Jurkat, Clone E6-1 (cell line): ENCODE results near the gene ACOX3.

Experiments
- DNase-seq: peaks from one replicate; pipeline ENCODE4 v3.0.0-alpha.2; 2011; ENCODE audit warnings: low read depth, low spot score
- H3K4me3 ChIP-seq: 2 replicates; pipeline ENCODE4 v1.5.1; 2011; ENCODE audit warnings: mild to moderate bottlenecking, low read length, control low read depth, moderate library complexity

ACOX3 gene

GRCh38 chr4:8380511-8381415, 59.8 kb downstream of the ACOX3 start:
- DNase-seq = no peak
- no peak overlapping the region for H3K4me3 ChIP-seq

DNA sequence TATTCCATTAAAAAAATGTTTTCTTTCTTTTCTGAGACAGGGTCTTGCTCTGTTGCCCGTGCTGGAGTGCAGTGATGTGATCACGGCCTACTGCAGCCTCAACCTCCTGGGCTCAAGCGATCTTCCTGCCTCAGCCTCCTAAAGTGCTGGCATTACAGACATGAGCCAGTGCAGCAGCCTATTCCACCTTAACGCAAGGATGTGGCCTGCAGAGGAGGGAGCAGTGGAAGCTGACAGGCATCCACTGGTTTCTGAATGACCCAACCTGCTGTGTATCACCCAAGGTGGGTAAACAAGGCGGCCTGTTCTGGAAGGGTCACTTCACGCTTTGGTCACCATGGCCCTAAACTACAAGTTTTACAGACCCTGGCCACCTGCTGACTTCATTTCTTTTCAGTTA, 60.8 kb downstream of the ACOX3 start:
- no peak for DNase-seq
- H3K4me3 ChIP-seq = no peak overlapping the region

DNA sequence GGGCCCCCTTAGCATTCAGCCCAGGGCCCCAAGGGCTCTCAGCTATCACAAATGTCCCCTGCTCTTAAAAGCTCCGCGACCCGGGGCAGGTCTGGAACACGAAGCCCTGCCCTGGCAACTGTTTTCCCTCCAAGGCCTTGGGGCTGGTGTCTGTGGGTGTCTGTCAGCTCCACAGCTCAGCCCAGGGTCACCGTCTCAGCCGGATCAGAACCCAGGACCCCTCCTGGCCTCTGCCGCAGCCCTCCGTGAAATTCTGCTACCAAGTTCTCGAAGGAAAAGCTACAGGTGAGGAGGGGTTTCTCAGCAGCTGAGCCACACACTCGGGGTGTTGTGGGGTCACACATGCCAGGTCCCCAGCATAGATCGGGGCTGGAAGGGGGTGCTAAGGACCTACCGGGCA, 61.2 kb downstream of the ACOX3 start:
- H3K4me3 ChIP-seq = no peak overlapping the region
- DNase-seq = no peak

GRCh38 chr4:8378776-8379175, 61.7 kb downstream of the ACOX3 start:
- no peak overlapping the region for H3K4me3 ChIP-seq
- DNase-seq = no peak

DNA sequence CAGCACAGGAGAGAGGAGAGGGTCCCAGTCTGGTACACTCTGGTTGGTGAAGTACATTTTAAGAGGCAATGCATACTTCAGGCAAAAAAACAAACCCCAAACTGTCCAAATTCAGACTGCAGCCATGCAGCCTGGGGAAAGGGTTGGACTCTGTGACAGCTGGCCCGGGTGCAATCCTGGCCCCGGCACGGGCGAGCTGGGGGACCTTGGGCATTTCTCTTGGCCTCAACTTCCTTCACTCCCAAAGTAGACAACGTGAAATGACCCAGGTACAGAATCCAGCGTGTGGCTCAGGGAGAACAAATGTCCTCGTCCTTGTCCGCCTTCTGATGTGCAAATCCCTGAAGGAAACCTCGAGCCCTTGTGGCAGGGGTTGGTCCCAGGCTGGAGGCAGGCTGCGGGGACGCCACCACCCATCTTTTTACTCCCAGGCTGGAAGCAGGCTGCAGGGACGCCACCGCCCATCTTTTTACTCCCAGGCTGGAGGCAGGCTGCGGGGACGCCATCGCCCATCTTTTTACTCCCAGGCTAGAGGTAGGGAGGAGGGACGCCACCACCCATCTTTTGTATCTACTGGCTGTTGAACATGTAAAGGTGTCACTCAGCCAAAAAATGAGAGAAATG, 62.3 kb downstream of the ACOX3 start:
- no peak overlapping the region for H3K4me3 ChIP-seq

GRCh38 chr4:8377103-8378075, 63.1 kb downstream of the ACOX3 start:
- no peak for DNase-seq

More for the DNA sequence above, 62.3 kb downstream of the ACOX3 start:
- DNase-seq = no peak

GRCh38 chr4:8376361-8377102, 64.0 kb downstream of the ACOX3 start:
- no peak overlapping the region for H3K4me3 ChIP-seq
- no peak for DNase-seq

More at GRCh38 chr4:8377103-8378075, 63.1 kb downstream of the ACOX3 start:
- H3K4me3 ChIP-seq = no peak overlapping the region

DNA sequence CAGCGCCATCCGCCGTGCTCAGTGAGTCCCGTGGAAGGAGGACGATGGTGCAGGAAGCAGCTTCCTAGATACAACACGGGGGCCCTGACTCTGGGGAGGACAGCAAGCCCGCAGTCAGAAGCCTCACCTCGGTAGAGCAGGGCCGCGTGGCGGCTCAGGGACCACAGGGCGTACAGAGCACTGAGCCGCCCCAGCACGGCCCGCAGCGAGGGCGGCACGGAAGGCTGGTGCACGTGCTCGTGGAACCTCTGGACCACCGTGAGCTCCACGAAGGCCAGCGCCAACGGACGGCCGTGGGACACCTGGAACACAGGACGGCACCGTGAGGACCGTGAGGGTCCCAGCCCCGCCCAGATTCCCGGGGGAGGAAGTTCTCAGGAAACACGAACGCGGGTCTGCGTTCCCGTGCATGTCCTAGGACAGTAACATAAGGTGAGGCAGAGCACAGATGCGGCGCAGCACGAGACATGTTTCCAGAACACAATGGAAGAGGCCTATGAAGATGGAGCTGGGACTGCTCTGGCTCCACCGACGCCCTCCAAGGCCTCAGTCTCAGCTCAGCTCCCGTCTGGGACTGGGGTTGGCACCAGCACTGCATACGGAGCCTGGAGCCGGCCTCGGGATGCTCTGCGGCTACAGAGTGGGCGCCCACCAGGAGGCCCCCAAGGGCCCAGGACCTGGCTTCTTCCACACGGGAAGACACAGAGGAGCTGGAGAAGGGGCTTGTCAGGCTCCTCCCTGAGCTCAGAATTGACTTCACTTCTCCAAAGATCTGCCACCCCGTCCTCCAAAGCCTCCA, 65.5 kb downstream of the ACOX3 start:
- H3K4me3 ChIP-seq = no peak overlapping the region
- no peak for DNase-seq

- H3K4me3 ChIP-seq = no peak overlapping the region
- DNase-seq = no peak
These were observed 66.5 kb downstream of the ACOX3 start for GRCh38 chr4:8373973-8374545.

DNA sequence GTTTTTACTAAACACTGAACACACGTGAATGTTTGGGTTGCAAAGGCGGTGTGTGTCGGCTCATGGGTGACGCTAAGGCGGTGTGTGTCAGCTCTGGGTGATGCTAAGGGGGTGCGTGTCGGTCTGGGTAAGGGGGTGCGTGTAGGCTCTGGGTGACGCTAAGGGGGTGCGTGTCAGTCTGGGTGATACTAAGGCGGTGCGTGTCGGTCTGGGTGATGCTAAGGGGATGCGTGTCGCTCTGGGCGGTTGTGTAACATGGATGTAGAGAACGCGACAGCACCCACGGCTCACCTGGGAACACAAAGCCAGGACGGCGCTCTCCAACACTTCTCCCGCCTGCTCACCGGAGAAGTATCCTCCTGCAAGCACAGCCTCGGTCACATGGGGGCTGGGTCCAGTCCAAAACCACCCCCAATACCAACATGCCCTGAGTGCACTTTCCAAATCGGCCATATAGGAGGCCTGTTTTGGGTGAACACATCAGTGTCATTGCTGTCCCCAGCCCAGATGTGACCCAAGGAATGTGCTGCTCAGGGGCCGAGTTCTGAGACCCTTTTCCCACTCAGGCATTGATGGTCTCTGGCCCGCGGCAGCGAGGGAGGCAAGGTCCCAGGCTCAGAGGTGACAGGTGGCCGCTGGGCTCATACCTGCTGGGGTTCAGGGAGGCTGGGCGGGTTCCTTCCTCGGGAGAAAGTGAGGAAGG, 67.1 kb downstream of the ACOX3 start:
- no peak for DNase-seq
- no peak overlapping the region for H3K4me3 ChIP-seq

- DNase-seq = no peak
- H3K4me3 ChIP-seq = no peak overlapping the region
These were observed 68.0 kb downstream of the ACOX3 start for GRCh38 chr4:8372506-8372905.

DNA sequence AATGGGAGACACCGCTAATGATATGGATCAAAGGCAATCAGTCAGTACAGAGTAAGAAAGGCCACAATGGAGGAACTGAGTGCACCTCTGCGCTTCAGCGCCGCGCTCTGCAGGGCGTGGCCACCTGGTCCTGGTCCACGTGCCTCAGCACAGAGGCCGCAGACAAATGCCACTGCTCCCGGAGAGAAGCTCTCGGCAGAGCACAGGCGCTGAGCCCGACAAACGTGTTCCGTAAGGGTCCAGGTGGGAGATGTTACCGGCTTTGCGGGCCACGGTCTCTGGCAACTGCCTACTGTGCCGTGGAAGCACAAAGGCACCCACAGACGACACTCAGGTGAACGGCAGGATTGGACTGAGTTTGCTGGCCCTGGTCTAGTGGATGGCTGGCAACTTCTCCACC, 68.9 kb downstream of the ACOX3 start:
- no peak overlapping the region for H3K4me3 ChIP-seq
- DNase-seq = no peak

GRCh38 chr4:8370835-8371595, 69.5 kb downstream of the ACOX3 start:
- no peak for DNase-seq
- no peak overlapping the region for H3K4me3 ChIP-seq

DNA sequence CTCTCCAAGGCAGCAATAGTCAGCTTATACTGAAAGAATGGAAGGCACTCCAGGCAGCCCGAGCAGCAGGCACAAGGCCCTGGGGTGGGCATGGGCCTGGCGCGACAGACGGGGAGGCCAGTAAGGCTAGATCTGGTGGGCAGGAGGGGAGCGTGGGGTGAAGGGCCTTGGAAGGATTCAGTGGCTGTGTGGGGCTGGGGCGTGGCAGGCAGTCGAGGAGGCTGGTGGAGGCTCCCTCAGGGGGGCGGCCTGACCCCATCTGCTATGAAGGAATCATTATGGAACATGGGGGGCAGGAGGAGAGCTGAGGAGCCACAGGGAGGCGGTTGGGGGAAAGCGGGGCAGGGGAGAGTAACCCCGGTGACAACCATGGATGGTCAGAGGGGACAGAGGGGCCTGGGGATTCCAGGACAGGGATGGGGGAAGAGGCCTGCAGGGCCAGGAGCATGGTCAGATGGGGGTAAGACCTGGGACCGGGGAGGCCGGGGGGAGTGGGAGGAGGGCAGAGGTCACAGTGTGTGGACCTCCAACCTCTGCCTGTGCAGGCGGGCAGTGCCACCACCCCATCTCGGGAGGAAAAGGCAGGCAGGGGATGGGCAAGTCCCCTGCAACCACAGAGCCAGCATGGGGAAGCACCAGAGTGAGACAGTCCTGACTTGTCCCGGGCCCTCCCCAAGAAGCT, 70.3 kb downstream of the ACOX3 start:
- H3K4me3 ChIP-seq = no peak overlapping the region
- DNase-seq = no peak

DNA sequence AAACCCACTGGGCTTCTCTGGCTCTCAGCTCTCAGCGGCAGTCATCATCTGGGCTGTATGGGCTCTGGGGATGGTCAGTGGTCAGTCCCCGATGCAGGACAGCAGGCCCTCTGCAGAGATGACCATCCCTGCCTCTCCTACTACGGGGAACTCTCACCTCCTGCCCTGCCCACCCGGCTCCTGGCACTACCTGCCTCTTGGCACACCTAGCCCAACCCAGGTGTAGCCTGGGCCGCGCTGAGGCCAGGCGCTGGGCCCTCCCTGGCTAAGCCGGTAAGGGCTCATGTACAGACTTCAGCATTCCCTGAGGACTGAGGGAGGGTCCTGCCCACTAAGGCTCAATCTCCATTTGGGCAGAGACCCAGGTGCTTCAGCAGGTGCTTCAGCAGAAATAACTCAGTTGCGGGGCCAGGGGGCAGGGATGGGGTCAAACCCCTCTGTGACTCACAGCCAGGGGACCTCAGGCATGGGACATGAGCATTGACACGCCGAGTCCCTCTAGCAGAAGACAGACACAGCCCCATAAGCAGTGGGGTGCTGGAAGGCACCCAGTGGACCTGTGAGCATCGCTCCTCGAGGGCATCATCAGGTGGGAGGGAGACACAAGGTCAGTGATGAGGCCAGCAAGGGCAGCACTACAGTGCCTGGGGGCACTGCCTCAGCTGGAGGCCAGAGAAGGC, 71.0 kb downstream of the ACOX3 start:
- no peak for DNase-seq
- H3K4me3 ChIP-seq = no peak overlapping the region
